ENCODE data around the gene C2orf92.

Gene C2orf92

GRCh38 chr2:97714950-97715652 lies 45.6 kb downstream of the C2orf92 start:
- DNase-seq = no peak

- DNase-seq = no peak
Measured at GRCh38 chr2:97715951-97716694, 46.6 kb downstream of the C2orf92 start.

- no peak for DNase-seq
Measured at GRCh38 chr2:97716695-97717612, 47.4 kb downstream of the C2orf92 start.

GRCh38 chr2:97717613-97717995 lies 48.1 kb downstream of the C2orf92 start:
- DNase-seq = no peak

GRCh38 chr2:97718051-97718882 lies 48.8 kb downstream of the C2orf92 start:
- no peak for DNase-seq

GRCh38 chr2:97718942-97719341 lies 49.4 kb downstream of the C2orf92 start:
- no peak for DNase-seq

GRCh38 chr2:97719362-97720155 lies 50.0 kb downstream of the C2orf92 start:
- no peak for DNase-seq

GRCh38 chr2:97720746-97721145 lies 51.2 kb downstream of the C2orf92 start:
- no peak for DNase-seq

GRCh38 chr2:97722227-97722626 lies 52.7 kb downstream of the C2orf92 start:
- no peak for DNase-seq

- DNase-seq = no peak
Measured at GRCh38 chr2:97723156-97724072, 53.9 kb downstream of the C2orf92 start.

- DNase-seq = no peak
Measured at GRCh38 chr2:97724073-97724410, 54.5 kb downstream of the C2orf92 start.

- DNase-seq = no peak
Measured at GRCh38 chr2:97724501-97724900, 55.0 kb downstream of the C2orf92 start.

- DNase-seq = no peak
Measured at GRCh38 chr2:97724946-97725688, 55.6 kb downstream of the C2orf92 start.

- DNase-seq = no peak
Measured at GRCh38 chr2:97726261-97727064, 57.0 kb downstream of the C2orf92 start.

- no peak for DNase-seq
Measured at GRCh38 chr2:97727296-97727695, 57.8 kb downstream of the C2orf92 start.

- peak; percentile 45 for DNase-seq
Measured at GRCh38 chr2:97728091-97728731, 58.7 kb downstream of the C2orf92 start.

GRCh38 chr2:97730245-97730644 lies 60.7 kb downstream of the C2orf92 start:
- DNase-seq = no peak

- DNase-seq = no peak
Measured at GRCh38 chr2:97731274-97732020, 61.9 kb downstream of the C2orf92 start.

Data from NCI-H2171 (cell line).